HL-60 (cell line): ENCODE measurements around the gene RNF224.

Source experiments
- DNase-seq, 2 experiments: peaks; one replicate each; pipeline ENCODE4 v3.0.0-alpha.2; 2010 to 2020; ENCODE audit warnings: low read depth in 1 of 2, low spot score in 1 of 2
- H3K27ac ChIP-seq: fragments of 250-450 bp; sonication (Bioruptor Pico); replicated peaks from 2 replicates; pipeline ENCODE4 v1.5.1; 2020; ENCODE audit warnings: mild to moderate bottlenecking, moderate library complexity
- H3K27me3 ChIP-seq: fragments of 250-450 bp; sonication (Bioruptor Pico); 2 replicates; pipeline ENCODE4 v1.5.1; 2021; ENCODE audit warnings: mild to moderate bottlenecking, moderate library complexity; ENCODE audit not compliant: insufficient read depth, poor library complexity, severe bottlenecking
- H3K4me3 ChIP-seq: replicated peaks from 2 replicates; pipeline ENCODE4 v1.5.1; 2011; ENCODE audit warnings: mild to moderate bottlenecking, control low read depth, low read length; ENCODE audit not compliant: insufficient read depth
- CTCF ChIP-seq: IDR thresholded peaks from one replicate; pipeline ENCODE4 v1.5.1; 2011; ENCODE audit warnings: low read length, control low read depth, inconsistent platforms; ENCODE audit not compliant: insufficient read depth
- GABPA ChIP-seq: IDR thresholded peaks from 2 replicates; pipeline ENCODE4 v1.6.1; 2012; ENCODE audit warnings: low read depth
- POLR2AphosphoS5 ChIP-seq: IDR thresholded peaks from 2 replicates; pipeline ENCODE4 v1.6.1; 2012; ENCODE audit warnings: low read depth
- REST ChIP-seq: IDR thresholded peaks from 2 replicates; pipeline ENCODE4 v1.6.1; 2012; ENCODE audit warnings: low read depth; ENCODE audit not compliant: insufficient replicate concordance
- SPI1 ChIP-seq: IDR thresholded peaks from 2 replicates; pipeline ENCODE4 v1.6.1; 2012; ENCODE audit warnings: low read depth, mild to moderate bottlenecking, borderline replicate concordance

Gene RNF224

GRCh38 chr9:137266585-137267453 is 39.5 kb downstream of the RNF224 start:
- TF ChIP-seq CTCF (no peak), SPI1 (no peak), GABPA (no peak), REST (no peak), POLR2AphosphoS5 (no peak)
- Histone ChIP-seq H3K27me3 (no peaks in the 10 kb centered on the region), H3K27ac (no peak overlapping the region), H3K4me3 (no peak overlapping the region)
- DNase-seq = no peak

GRCh38 chr9:137267933-137268355 is 40.6 kb downstream of the RNF224 start:
- Histone ChIP-seq H3K27ac (peak overlapping the region; percentile 6; the same call in 1 of the 2 replicates), H3K4me3 (no peak overlapping the region), H3K27me3 (no peaks in the 10 kb centered on the region)
- DNase-seq = peak in 1 of 2 experiments; percentile 67
- TF ChIP-seq SPI1 (peak; percentile 8; the same call in 1 of the 2 replicates), REST (no peak)

GRCh38 chr9:137268538-137269201 is 41.4 kb downstream of the RNF224 start:
- Histone ChIP-seq H3K27ac (peak overlapping the region; percentile 6; the same call in 1 of the 2 replicates), H3K4me3 (no peak overlapping the region), H3K27me3 (no peaks in the 10 kb centered on the region)
- DNase-seq = no peak
- TF ChIP-seq CTCF (no peak), GABPA (no peak), SPI1 (no peak), REST (no peak), POLR2AphosphoS5 (no peak)
